Kidney epithelial cell (primary cell): ENCODE results near the gene MRPS10. TPM values are rescaled to one million over a fixed set of nuclear protein-coding genes. Genes with fewer than 3 reads are reported as not detected.
"Not testable (repeated sequence)": the region's sequence is repeated elsewhere in the genome, so short reads cannot be mapped to it uniquely, and the experiment has no call there.

Experiments
- DNase-seq: peaks from one replicate; pipeline ENCODE4 v3.0.0-alpha.2; 2010; ENCODE audit warnings: low read depth
- H3K27me3 ChIP-seq: 2 replicates; pipeline ENCODE4 v1.6.0; 2011; ENCODE audit warnings: low read length; ENCODE audit not compliant: control insufficient read depth, insufficient read depth
- H3K36me3 ChIP-seq: 2 replicates; pipeline ENCODE4 v1.5.1; 2011; ENCODE audit warnings: low read length; ENCODE audit not compliant: control insufficient read depth, insufficient read depth
- H3K4me3 ChIP-seq: 2 replicates; pipeline ENCODE4 v1.5.1; 2011; ENCODE audit warnings: low read depth, mild to moderate bottlenecking, control low read depth, low read length
- CTCF ChIP-seq: IDR thresholded peaks from 2 replicates; pipeline ENCODE4 v1.5.1; 2011; ENCODE audit warnings: mild to moderate bottlenecking, moderate library complexity, low read length, control low read depth, inconsistent platforms; ENCODE audit not compliant: insufficient read depth, poor library complexity, severe bottlenecking
- total RNA-seq: library from RNA; depleted of rRNA; stranded (reverse); fragments of >200 nt; gene quantifications from 2 replicates; pipeline ENCODE4 v1.2.3, GENCODE V29; 2015

Gene MRPS10
- total RNA-seq, 1 donor from 2014 or later: 53.1 TPM

- Histone ChIP-seq H3K36me3 (no peaks in the 10 kb centered on the region), H3K27me3 (peaks cover 6% of the 10 kb centered on the region), H3K4me3 (no peak overlapping the region)
- no peak for DNase-seq
- TF ChIP-seq CTCF: no peak
These were observed 40.7 kb downstream of the MRPS10 start for GRCh38 chr6:42176981-42177380.

DNA sequence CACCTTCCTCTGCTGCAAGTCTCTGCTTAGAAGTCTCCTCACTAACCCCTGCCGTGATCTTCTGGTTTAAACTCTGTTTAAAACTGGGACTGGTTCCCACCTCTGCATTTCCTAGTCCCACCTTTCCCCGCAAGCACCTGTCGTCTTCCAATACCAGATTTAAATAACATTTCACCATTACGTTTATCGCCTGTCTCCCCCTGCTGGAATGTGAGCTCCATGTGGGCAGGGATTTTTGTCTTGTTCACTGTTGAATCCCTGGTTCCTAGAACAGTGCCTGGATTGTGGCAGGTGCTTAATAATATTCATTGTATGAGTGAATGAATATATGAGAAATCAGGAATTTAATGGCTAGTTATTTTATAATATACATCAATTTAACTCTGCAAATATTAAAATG, 41.8 kb downstream of the MRPS10 start:
- no peak for DNase-seq
- Histone ChIP-seq H3K4me3 (no peak overlapping the region), H3K36me3 (no peaks in the 10 kb centered on the region), H3K27me3 (peaks cover 6% of the 10 kb centered on the region)
- peak; percentile 13 for TF ChIP-seq CTCF

GRCh38 chr6:42173101-42173500, 44.6 kb downstream of the MRPS10 start, which contains the start of gene GUCA1A:
GUCA1A (plus strand) TSS chr6:42173364; CDS start chr6:42173614, 250 bp downstream.
- no peak for TF ChIP-seq CTCF

GRCh38 chr6:42171813-42172581, 45.7 kb downstream of the MRPS10 start:
- TF ChIP-seq CTCF: no peak
- Histone ChIP-seq H3K36me3 (no peaks in the 10 kb centered on the region), H3K4me3 (no peak overlapping the region), H3K27me3 (no peaks in the 10 kb centered on the region)
- DNase-seq: no peak

More at GRCh38 chr6:42173101-42173500, 44.6 kb downstream of the MRPS10 start, which contains the start of gene GUCA1A:
- Histone ChIP-seq H3K27me3 (peaks cover 4% of the 10 kb centered on the region), H3K4me3 (no peak within 1 kb of the TSS), H3K36me3 (no peaks in the 10 kb centered on the region)
- no peak for DNase-seq

DNA sequence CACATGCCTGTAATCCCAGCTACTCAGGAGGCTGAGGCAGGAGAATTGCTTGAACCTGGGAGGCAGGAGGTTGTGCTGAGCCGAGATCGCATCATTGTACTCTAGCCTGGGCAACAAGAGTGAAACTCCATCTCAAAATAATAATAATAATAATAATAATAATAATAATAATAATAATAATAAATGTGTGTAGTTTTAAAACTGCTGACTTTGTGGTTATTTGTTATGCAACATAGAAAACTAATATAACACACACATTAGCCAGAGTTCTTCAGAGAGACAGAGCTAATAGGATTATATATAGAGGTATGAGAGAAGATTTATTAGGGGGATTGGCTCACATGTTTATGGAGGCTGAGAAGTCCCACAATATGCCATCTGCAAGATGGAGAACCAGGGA, 47.9 kb downstream of the MRPS10 start:
- not testable (repeated sequence) for H3K36me3 ChIP-seq, H3K4me3 ChIP-seq, H3K27me3 ChIP-seq, DNase-seq

GRCh38 chr6:42168650-42169049, 49.0 kb downstream of the MRPS10 start:
- DNase-seq: no peak
- Histone ChIP-seq H3K27me3 (no peaks in the 10 kb centered on the region), H3K36me3 (no peaks in the 10 kb centered on the region), H3K4me3 (no peak overlapping the region)
- no peak for TF ChIP-seq CTCF
